Neural progenitor cell (in vitro differentiated cells): ENCODE measurements around the gene TLR5. TPM values are rescaled to one million over a fixed set of nuclear protein-coding genes. Genes with fewer than 3 reads are reported as not detected.

Experiments used
- DNase-seq: peaks from one replicate; pipeline ENCODE4 v3.0.0-alpha.2; 2016; ENCODE audit warnings: low spot score
- H2AFZ ChIP-seq: fragments of 200-600 bp; sonication (generic); replicated peaks from 2 replicates; pipeline ENCODE4 v1.6.1; 2016; ENCODE audit warnings: antibody characterized with exemption
- H3F3A ChIP-seq: fragments of 200-600 bp; sonication (generic); 2 replicates; pipeline ENCODE4 v1.6.1; 2016; ENCODE audit warnings: antibody characterized with exemption, low read depth
- H3K27ac ChIP-seq: fragments of 200-600 bp; sonication (generic); 2 replicates; pipeline ENCODE4 v1.5.1; 2016; ENCODE audit warnings: mild to moderate bottlenecking
- H3K27me3 ChIP-seq: fragments of 200-600 bp; sonication (generic); 2 replicates; pipeline ENCODE4 v1.6.1; 2016; ENCODE audit warnings: mild to moderate bottlenecking, moderate library complexity
- H3K36me3 ChIP-seq: fragments of 200-600 bp; sonication (generic); 2 replicates; pipeline ENCODE4 v1.5.1; 2016
- H3K4me1 ChIP-seq: fragments of 200-600 bp; sonication (generic); 2 replicates; pipeline ENCODE4 v1.6.1; 2016; ENCODE audit warnings: mixed run types
- H3K4me2 ChIP-seq: fragments of 200-600 bp; sonication (generic); 2 replicates; pipeline ENCODE4 v1.6.1; 2016
- H3K4me3 ChIP-seq: fragments of 200-600 bp; sonication (generic); 2 replicates; pipeline ENCODE4 v1.5.1; 2016
- H3K79me2 ChIP-seq: fragments of 200-600 bp; sonication (generic); 2 replicates; pipeline ENCODE4 v1.6.1; 2016; ENCODE audit warnings: low read depth
- H3K9ac ChIP-seq: fragments of 200-600 bp; sonication (generic); 2 replicates; pipeline ENCODE4 v1.6.1; 2016
- H3K9me3 ChIP-seq: fragments of 200-600 bp; sonication (generic); 2 replicates; pipeline ENCODE4 v1.5.1; 2016; ENCODE audit warnings: low read depth
- H4K20me1 ChIP-seq: fragments of 200-600 bp; sonication (generic); 2 replicates; pipeline ENCODE4 v1.6.1; 2016; ENCODE audit warnings: low read depth
- H3K27ac Mint-ChIP-seq: 3 replicates; pipeline ENCODE4 v1.8.0; 2021; ENCODE audit warnings: mixed read lengths
- H3K27me3 Mint-ChIP-seq: 2 replicates; pipeline ENCODE4 v1.8.0; 2022; ENCODE audit warnings: low read depth, mild to moderate bottlenecking, inconsistent platforms, moderate library complexity, mixed read lengths; ENCODE audit not compliant: insufficient read depth
- H3K36me3 Mint-ChIP-seq: 3 replicates; pipeline ENCODE4 v1.8.0; 2021; ENCODE audit warnings: mixed read lengths
- H3K4me1 Mint-ChIP-seq: 3 replicates; pipeline ENCODE4 v1.8.0; 2021; ENCODE audit warnings: mixed read lengths
- H3K4me3 Mint-ChIP-seq: 3 replicates; pipeline ENCODE4 v1.8.0; 2021; ENCODE audit warnings: mild to moderate bottlenecking, moderate library complexity, mixed read lengths
- H3K9me3 Mint-ChIP-seq: 3 replicates; pipeline ENCODE4 v1.8.0; 2020; ENCODE audit warnings: mixed read lengths
- EZH2 ChIP-seq: fragments of 200-600 bp; sonication (generic); IDR thresholded peaks from 2 replicates; pipeline ENCODE4 v1.6.1; 2017; ENCODE audit warnings: antibody characterized with exemption, mild to moderate bottlenecking, moderate library complexity
- EZH2phosphoT487 ChIP-seq: fragments of 200-600 bp; sonication (generic); IDR thresholded peaks from 2 replicates; pipeline ENCODE4 v1.6.1; 2017; ENCODE audit warnings: antibody characterized with exemption
- total RNA-seq: library from RNA; depleted of rRNA; stranded (reverse); fragments of >200 nt; gene quantifications from 2 replicates; pipeline ENCODE4 v1.2.3, GENCODE V29; 2015; ENCODE audit warnings: low replicate concordance
- TF ChIP-seq, protein P1 (sequence below): fragments of 200-600 bp; sonication (generic); IDR thresholded peaks from 2 replicates; pipeline ENCODE4 v1.5.1; 2017; ENCODE audit warnings: antibody characterized with exemption, mild to moderate bottlenecking

Gene TLR5
- total RNA-seq, 1 donor from 2014 or later: 0.30 TPM

DNA sequence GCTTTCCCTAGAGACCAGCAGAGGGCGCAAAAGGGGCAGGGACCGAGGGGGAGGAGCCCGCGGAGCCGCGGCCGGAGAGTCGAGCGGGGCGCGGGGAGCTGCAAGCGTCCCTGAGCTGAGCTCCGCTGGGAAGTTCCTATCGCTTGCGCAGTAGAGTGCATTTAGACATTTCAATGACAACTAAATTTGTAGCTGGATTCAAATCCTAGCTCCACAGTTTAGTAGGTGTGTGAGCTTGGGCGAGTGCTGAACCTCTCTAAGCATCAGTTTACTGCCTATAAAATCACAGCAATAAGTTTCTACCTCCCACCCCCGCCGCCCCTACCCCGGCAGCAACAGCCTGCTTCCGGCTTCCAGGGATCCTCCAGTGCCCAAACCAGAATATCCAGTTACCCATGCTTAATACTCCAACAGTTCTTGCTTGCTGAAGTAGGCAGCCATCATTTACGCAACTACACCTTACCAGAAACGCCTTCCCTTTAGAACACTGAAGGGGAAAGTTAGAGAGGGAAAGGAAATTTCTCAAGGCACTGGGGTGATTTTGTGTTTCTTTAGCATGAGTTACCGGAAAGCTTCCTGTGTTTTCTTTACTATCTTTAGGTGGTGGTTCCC, 9.1 kb downstream of the TLR5 start:
- Histone ChIP-seq H3K4me2 (peak overlapping the region; percentile 85), H3K4me3 (peak overlapping the region; percentile 52), H3K27ac (no peak overlapping the region), H3K9ac (no peak overlapping the region), H3K79me2 (no peaks in the 10 kb centered on the region), H4K20me1 (peaks cover 7% of the 10 kb centered on the region), H2AFZ (peak overlapping the region; percentile 92), H3K4me1 (peaks cover 18% of the 10 kb centered on the region), H3K27me3 (peaks cover 48% of the 10 kb centered on the region), H3K9me3 (no peaks in the 10 kb centered on the region), H3K36me3 (no peaks in the 10 kb centered on the region), H3F3A (peaks cover 15% of the 10 kb centered on the region)
- DNase-seq: peak; percentile 93
- Mint-ChIP-seq H3K27me3 (peaks cover 33% of the 10 kb centered on the region), H3K4me1 (peaks cover 22% of the 10 kb centered on the region), H3K36me3 (no peaks in the 10 kb centered on the region), H3K9me3 (no peaks in the 10 kb centered on the region), H3K27ac (no peak overlapping the region), H3K4me3 (peak overlapping the region; percentile 80)
- TF ChIP-seq EZH2: peak; percentile 14
- TF ChIP-seq, protein P1, sequence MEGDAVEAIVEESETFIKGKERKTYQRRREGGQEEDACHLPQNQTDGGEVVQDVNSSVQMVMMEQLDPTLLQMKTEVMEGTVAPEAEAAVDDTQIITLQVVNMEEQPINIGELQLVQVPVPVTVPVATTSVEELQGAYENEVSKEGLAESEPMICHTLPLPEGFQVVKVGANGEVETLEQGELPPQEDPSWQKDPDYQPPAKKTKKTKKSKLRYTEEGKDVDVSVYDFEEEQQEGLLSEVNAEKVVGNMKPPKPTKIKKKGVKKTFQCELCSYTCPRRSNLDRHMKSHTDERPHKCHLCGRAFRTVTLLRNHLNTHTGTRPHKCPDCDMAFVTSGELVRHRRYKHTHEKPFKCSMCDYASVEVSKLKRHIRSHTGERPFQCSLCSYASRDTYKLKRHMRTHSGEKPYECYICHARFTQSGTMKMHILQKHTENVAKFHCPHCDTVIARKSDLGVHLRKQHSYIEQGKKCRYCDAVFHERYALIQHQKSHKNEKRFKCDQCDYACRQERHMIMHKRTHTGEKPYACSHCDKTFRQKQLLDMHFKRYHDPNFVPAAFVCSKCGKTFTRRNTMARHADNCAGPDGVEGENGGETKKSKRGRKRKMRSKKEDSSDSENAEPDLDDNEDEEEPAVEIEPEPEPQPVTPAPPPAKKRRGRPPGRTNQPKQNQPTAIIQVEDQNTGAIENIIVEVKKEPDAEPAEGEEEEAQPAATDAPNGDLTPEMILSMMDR: peak; percentile 96
- TF ChIP-seq EZH2phosphoT487: no peak

DNA sequence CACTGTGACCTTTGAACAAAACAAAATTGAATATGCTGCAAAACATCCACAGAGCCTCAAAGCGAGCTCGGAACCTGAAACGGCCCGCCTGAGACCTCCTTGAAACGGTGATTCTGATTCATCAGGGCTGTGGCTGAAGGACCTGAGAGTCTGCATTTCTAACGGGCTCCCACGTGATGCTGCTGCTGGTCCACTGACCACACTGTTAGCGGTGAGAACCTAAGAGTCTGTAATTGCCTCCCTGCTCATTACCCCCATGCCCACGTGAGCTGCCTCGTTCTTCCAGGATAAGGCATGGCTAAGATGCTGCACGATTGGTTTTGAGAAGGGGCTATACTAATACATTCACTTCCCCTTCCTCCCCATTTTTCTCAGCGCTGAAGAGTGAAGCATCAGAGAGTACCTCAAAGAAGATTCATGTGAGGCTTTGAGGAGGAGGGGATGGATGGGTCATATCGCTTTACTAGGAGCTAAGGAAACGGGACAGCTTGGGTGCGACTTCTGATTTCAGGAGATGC, 9.7 kb downstream of the TLR5 start:
- TF ChIP-seq, protein P1: no peak
- TF ChIP-seq EZH2 (no peak), EZH2phosphoT487 (no peak)
- no peaks in the 10 kb centered on the region for H3K79me2 ChIP-seq
- H3K9me3 ChIP-seq: no peaks in the 10 kb centered on the region
- DNase-seq: no peak
- Mint-ChIP-seq H3K9me3 (no peaks in the 10 kb centered on the region), H3K36me3 (no peaks in the 10 kb centered on the region), H3K4me1 (peaks cover 23% of the 10 kb centered on the region), H3K4me3 (peak overlapping the region; percentile 80), H3K27me3 (peaks cover 32% of the 10 kb centered on the region), H3K27ac (no peak overlapping the region)
- no peak overlapping the region for H3K27ac ChIP-seq
- no peak overlapping the region for H3K4me3 ChIP-seq
- peak overlapping the region; percentile 86 for H2AFZ ChIP-seq
- peaks cover 18% of the 10 kb centered on the region for H3F3A ChIP-seq
- H4K20me1 ChIP-seq: peaks cover 7% of the 10 kb centered on the region
- no peaks in the 10 kb centered on the region for H3K36me3 ChIP-seq
- H3K9ac ChIP-seq: no peak overlapping the region
- peak overlapping the region; percentile 85 for H3K4me2 ChIP-seq
- peaks cover 18% of the 10 kb centered on the region for H3K4me1 ChIP-seq
- peaks cover 52% of the 10 kb centered on the region for H3K27me3 ChIP-seq

DNA sequence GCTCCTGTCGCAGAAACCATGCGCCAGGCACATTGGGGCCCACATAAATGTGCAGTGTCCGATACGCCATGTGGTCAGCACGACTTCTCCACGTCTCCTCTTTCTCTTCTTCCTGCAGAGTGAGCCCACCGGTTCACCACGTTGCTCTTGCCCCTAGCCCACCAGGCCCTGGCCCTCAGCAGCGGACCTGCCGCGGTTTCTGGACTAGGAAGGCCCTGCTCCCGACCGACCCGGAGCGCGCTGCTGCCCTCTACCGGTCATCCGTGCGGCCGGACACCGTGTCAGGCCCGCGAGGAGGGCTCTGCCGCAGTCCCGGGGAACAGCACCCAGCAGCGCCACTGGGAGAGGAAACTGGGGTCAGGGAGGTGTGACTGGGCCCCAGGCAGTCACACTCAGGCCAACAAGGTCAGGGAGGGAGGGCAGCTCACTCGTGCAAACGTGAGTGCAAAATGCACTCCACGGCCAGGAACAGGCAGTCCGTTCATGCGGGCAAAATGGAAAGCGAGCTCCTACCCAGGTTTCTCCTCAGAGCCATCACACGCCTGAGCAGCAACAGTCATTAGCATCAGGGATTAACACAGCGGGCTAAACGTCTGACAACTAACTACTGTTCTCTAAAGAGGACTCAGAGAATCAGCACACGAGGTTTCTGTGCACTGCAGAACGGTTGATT, 13.7 kb downstream of the TLR5 start:
- peak overlapping the region; percentile 32 for H3K4me3 ChIP-seq
- peaks cover 36% of the 10 kb centered on the region for H3K4me1 ChIP-seq
- Mint-ChIP-seq H3K27me3 (peaks cover 26% of the 10 kb centered on the region), H3K9me3 (no peaks in the 10 kb centered on the region), H3K27ac (peak overlapping the region; percentile 9), H3K4me1 (peaks cover 23% of the 10 kb centered on the region), H3K4me3 (peak overlapping the region; percentile 52), H3K36me3 (no peaks in the 10 kb centered on the region)
- H3K27ac ChIP-seq: no peak overlapping the region
- peaks cover 22% of the 10 kb centered on the region for H3F3A ChIP-seq
- no peaks in the 10 kb centered on the region for H3K79me2 ChIP-seq
- peak overlapping the region; percentile 65 for H3K4me2 ChIP-seq
- TF ChIP-seq, protein P1: peak; percentile 95
- peak; percentile 49 for TF ChIP-seq EZH2phosphoT487
- peak; percentile 32 for TF ChIP-seq EZH2
- H4K20me1 ChIP-seq: peaks cover 7% of the 10 kb centered on the region
- H2AFZ ChIP-seq: no peak overlapping the region
- peak; percentile 91 for DNase-seq
- no peaks in the 10 kb centered on the region for H3K9me3 ChIP-seq
- no peaks in the 10 kb centered on the region for H3K36me3 ChIP-seq
- no peak overlapping the region for H3K9ac ChIP-seq
- peaks cover 36% of the 10 kb centered on the region for H3K27me3 ChIP-seq
